ACC112 (cell line): Measurements from ENCODE around the gene NDUFA5.
"Not testable (repeated sequence)": the region's sequence is repeated elsewhere in the genome, so short reads cannot be mapped to it uniquely, and the experiment has no call there.

Experiments
- H2AFZ ChIP-seq: fragments of 200-600 bp; sonication (generic); one replicate; pipeline ENCODE4 v1.6.0; 2017; ENCODE audit warnings: antibody characterized with exemption, low read length; ENCODE audit not compliant: unreplicated experiment
- H3K27ac ChIP-seq: fragments of 200-600 bp; sonication (generic); 2 replicates; pipeline ENCODE4 v1.5.1; 2014; ENCODE audit warnings: low read depth, mild to moderate bottlenecking, antibody characterized with exemption, low read length, moderate library complexity
- H3K27me3 ChIP-seq: fragments of 200-600 bp; sonication (generic); 2 replicates; pipeline ENCODE4 v1.6.1; 2014; ENCODE audit warnings: mild to moderate bottlenecking, antibody characterized with exemption, low read length, moderate library complexity, mixed read lengths; ENCODE audit not compliant: insufficient read depth
- H3K36me3 ChIP-seq: fragments of 200-600 bp; sonication (generic); 2 replicates; pipeline ENCODE4 v1.6.1; 2016; ENCODE audit warnings: mild to moderate bottlenecking, antibody characterized with exemption, low read length, moderate library complexity, mixed read lengths; ENCODE audit not compliant: insufficient read depth
- H3K4me1 ChIP-seq: fragments of 200-600 bp; sonication (generic); one replicate; pipeline ENCODE4 v1.6.1; 2016; ENCODE audit warnings: low read length, mixed read lengths; ENCODE audit not compliant: insufficient read depth, unreplicated experiment, control insufficient read depth
- H3K4me3 ChIP-seq: fragments of 200-600 bp; sonication (generic); 2 replicates; pipeline ENCODE4 v1.5.1; 2014; ENCODE audit warnings: mild to moderate bottlenecking, low read depth, low read length
- H3K79me2 ChIP-seq: fragments of 200-600 bp; sonication (generic); one replicate; pipeline ENCODE4 v1.6.0; 2016; ENCODE audit warnings: low read length; ENCODE audit not compliant: control insufficient read depth, unreplicated experiment, insufficient read depth

NDUFA5 gene

GRCh38 chr7:123557016-123557397, 611 bp downstream of the NDUFA5 start:
- peak overlapping the region; percentile 81 for H2AFZ ChIP-seq
- no peaks in the 10 kb centered on the region for H3K27me3 ChIP-seq
- peaks cover 10% of the 10 kb centered on the region for H3K4me1 ChIP-seq
- H3K27ac ChIP-seq = peak overlapping the region; percentile 70
- H3K79me2 ChIP-seq = peaks cover 18% of the 10 kb centered on the region
- H3K4me3 ChIP-seq = peak overlapping the region; percentile 96
- H3K36me3 ChIP-seq = peaks cover 8% of the 10 kb centered on the region; the same call in 1 of the 2 replicates

- Histone ChIP-seq H3K79me2 (peaks cover 18% of the 10 kb centered on the region), H2AFZ (no peak overlapping the region), H3K4me3 (no peak overlapping the region; the same call in 1 of the 2 replicates), H3K27me3 (no peaks in the 10 kb centered on the region), H3K36me3 (peaks cover 10% of the 10 kb centered on the region; the same call in 1 of the 2 replicates), H3K4me1 (peaks cover 10% of the 10 kb centered on the region), H3K27ac (no peak overlapping the region)
Measured at GRCh38 chr7:123555484-123555883, 2.1 kb downstream of the NDUFA5 start.

GRCh38 chr7:123553159-123553558, 4.5 kb downstream of the NDUFA5 start:
- H3K27ac ChIP-seq = no peak overlapping the region
- peaks cover 18% of the 10 kb centered on the region; the same call in 1 of the 2 replicates for H3K36me3 ChIP-seq
- no peak overlapping the region for H2AFZ ChIP-seq
- H3K4me3 ChIP-seq = no peak overlapping the region
- H3K4me1 ChIP-seq = peaks cover 15% of the 10 kb centered on the region
- H3K27me3 ChIP-seq = no peaks in the 10 kb centered on the region
- H3K79me2 ChIP-seq = peaks cover 18% of the 10 kb centered on the region

GRCh38 chr7:123552641-123553040, 5.0 kb downstream of the NDUFA5 start:
- Histone ChIP-seq H3K36me3 (peaks cover 18% of the 10 kb centered on the region; the same call in 1 of the 2 replicates), H3K4me1 (peaks cover 17% of the 10 kb centered on the region), H3K79me2 (peaks cover 20% of the 10 kb centered on the region), H3K27ac (no peak overlapping the region), H2AFZ (no peak overlapping the region), H3K4me3 (no peak overlapping the region), H3K27me3 (no peaks in the 10 kb centered on the region)

- H3K79me2 ChIP-seq = peaks cover 21% of the 10 kb centered on the region
- peaks cover 18% of the 10 kb centered on the region; the same call in 1 of the 2 replicates for H3K36me3 ChIP-seq
- H3K4me1 ChIP-seq = peaks cover 17% of the 10 kb centered on the region
- not testable (repeated sequence) for H2AFZ ChIP-seq, H3K4me3 ChIP-seq, H3K27me3 ChIP-seq, H3K27ac ChIP-seq
Measured at GRCh38 chr7:123552134-123552533, 5.5 kb downstream of the NDUFA5 start.

GRCh38 chr7:123548406-123548805, 9.2 kb downstream of the NDUFA5 start:
- H3K4me1 ChIP-seq = peaks cover 7% of the 10 kb centered on the region
- peaks cover 7% of the 10 kb centered on the region for H3K79me2 ChIP-seq
- no peak overlapping the region; the same call in 1 of the 2 replicates for H3K27ac ChIP-seq
- H3K27me3 ChIP-seq = no peaks in the 10 kb centered on the region
- peaks cover 18% of the 10 kb centered on the region; the same call in 1 of the 2 replicates for H3K36me3 ChIP-seq
- no peak overlapping the region for H3K4me3 ChIP-seq
- no peak overlapping the region for H2AFZ ChIP-seq

- Histone ChIP-seq H3K36me3 (no peaks in the 10 kb centered on the region), H3K79me2 (no peaks in the 10 kb centered on the region), H3K4me3 (no peak overlapping the region), H3K27me3 (no peaks in the 10 kb centered on the region), H2AFZ (no peak overlapping the region), H3K4me1 (peaks cover 27% of the 10 kb centered on the region), H3K27ac (no peak overlapping the region)
Measured at GRCh38 chr7:123539871-123540270, 17.7 kb downstream of the NDUFA5 start.

- peak overlapping the region; percentile 80 for H3K27ac ChIP-seq
- no peaks in the 10 kb centered on the region for H3K36me3 ChIP-seq
- no peak overlapping the region for H3K4me3 ChIP-seq
- H3K27me3 ChIP-seq = no peaks in the 10 kb centered on the region
- peaks cover 27% of the 10 kb centered on the region for H3K4me1 ChIP-seq
- no peak overlapping the region for H2AFZ ChIP-seq
- H3K79me2 ChIP-seq = no peaks in the 10 kb centered on the region
Measured at GRCh38 chr7:123538897-123539296, 18.7 kb downstream of the NDUFA5 start.

- no peaks in the 10 kb centered on the region for H3K36me3 ChIP-seq
- peaks cover 27% of the 10 kb centered on the region for H3K4me1 ChIP-seq
- peaks cover 6% of the 10 kb centered on the region; the same call in 1 of the 2 replicates for H3K27me3 ChIP-seq
- H3K79me2 ChIP-seq = no peaks in the 10 kb centered on the region
- peak overlapping the region; percentile 13; the same call in 1 of the 2 replicates for H3K4me3 ChIP-seq
- H3K27ac ChIP-seq = peak overlapping the region; percentile 80
- H2AFZ ChIP-seq = no peak overlapping the region
Measured at GRCh38 chr7:123538189-123538714, 19.4 kb downstream of the NDUFA5 start.

- no peaks in the 10 kb centered on the region for H3K36me3 ChIP-seq
- no peak overlapping the region for H3K4me3 ChIP-seq
Measured at GRCh38 chr7:123537026-123537642, 20.5 kb downstream of the NDUFA5 start.

GRCh38 chr7:123535517-123535916, 22.1 kb downstream of the NDUFA5 start:
- no peaks in the 10 kb centered on the region for H3K79me2 ChIP-seq
- no peak overlapping the region for H2AFZ ChIP-seq
- no peak overlapping the region for H3K27ac ChIP-seq
- H3K27me3 ChIP-seq = peaks cover 9% of the 10 kb centered on the region; the same call in 1 of the 2 replicates
- no peaks in the 10 kb centered on the region for H3K36me3 ChIP-seq
- H3K4me1 ChIP-seq = peaks cover 27% of the 10 kb centered on the region
- peak overlapping the region; percentile 84 for H3K4me3 ChIP-seq

More at GRCh38 chr7:123537026-123537642, 20.5 kb downstream of the NDUFA5 start:
- H3K27me3 ChIP-seq = peaks cover 9% of the 10 kb centered on the region; the same call in 1 of the 2 replicates
- H3K4me1 ChIP-seq = peaks cover 27% of the 10 kb centered on the region
- peak overlapping the region; percentile 80 for H3K27ac ChIP-seq
- no peak overlapping the region for H2AFZ ChIP-seq
- no peaks in the 10 kb centered on the region for H3K79me2 ChIP-seq
